ENCODE results near the gene FFAR3. TPM values are rescaled to one million over a fixed set of nuclear protein-coding genes. Genes with fewer than 3 reads are reported as not detected.

Gene FFAR3
- total and polyA plus RNA-seq, 2 donors = 0.33 to 0.41 TPM

DNA sequence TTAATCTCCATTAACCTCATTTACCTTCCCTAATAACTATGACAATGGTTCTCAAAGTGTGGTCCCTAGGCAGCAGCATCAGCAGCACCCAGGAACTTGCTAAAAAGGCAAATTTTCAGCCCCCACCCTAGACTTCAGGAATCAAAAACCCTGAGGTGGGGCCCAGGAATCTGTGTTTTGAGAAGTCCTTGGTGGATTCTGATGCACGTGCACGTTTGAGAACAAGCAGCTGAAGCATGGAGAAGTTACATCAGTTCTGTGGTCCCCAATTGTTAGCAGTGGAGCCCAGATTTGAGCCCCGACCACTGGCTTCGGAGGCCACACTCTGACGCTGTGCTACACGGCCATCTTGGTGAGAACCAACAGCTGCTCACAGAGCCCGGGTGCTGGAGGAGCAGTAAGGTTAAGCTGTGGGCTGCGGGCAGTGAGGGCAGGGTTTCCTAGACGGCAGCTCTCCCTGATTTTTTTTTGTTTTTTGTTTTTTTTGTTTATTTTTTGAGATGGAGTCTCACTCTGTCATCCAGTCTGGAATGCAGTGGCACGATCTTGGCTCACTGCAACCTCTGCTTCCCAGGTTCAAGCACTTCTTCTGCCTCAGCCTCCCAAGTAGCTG is 43.3 kb upstream of the FFAR3 start:
- Histone ChIP-seq H3K36me3 (ENCODE audit: control insufficient read depth in 2 of 2, insufficient read depth in 2 of 2, low read length in 1 of 2) (no peaks in the 10 kb centered on the region), H3K9me3 (ENCODE audit: control insufficient read depth in 2 of 2, insufficient read depth in 1 of 2, low read length in 1 of 2) (no peaks in the 10 kb centered on the region), H3K27me3 (ENCODE audit: control insufficient read depth in 2 of 2, insufficient read depth in 1 of 2, low read length in 1 of 2) (no peaks in the 10 kb centered on the region), H3K4me1 (ENCODE audit: control insufficient read depth in 2 of 2, insufficient read depth in 2 of 2, low read length in 2 of 2) (peaks cover 4 to 10% of the 10 kb centered on the region in 2 donors), H3K27ac (ENCODE audit: low read depth in 1 of 2, low read length in 1 of 2) (no peak overlapping the region), H3K4me3 (ENCODE audit: low read length in 2 of 2) (no peak overlapping the region)
- DNase-seq (ENCODE audit: low read depth in 6 of 9, low spot score in 9 of 9) = no peak
- WGBS = 96% methylated on average over 10 of the region's 10 CpGs

DNA sequence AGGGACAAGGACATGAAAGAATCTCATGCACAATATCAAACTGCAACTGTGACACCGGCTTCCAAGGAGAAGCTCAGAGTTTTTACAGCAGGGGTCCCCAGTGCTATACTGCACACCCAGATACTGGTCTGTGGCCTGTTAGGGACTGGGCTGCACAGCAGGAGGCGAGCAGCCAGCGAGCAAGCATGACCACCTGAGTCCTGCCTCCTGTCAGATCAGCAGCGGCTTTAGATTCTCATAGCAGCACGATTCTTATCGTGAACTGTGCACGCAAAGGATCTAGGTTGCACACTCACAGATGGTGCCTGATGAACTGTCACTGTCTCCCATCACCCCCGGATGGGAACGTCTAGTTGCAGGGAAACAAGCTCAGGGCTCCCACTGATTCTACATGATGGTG is 42.4 kb upstream of the FFAR3 start:
- Histone ChIP-seq H3K4me1 (ENCODE audit: control insufficient read depth in 2 of 2, insufficient read depth in 2 of 2, low read length in 2 of 2) (peaks cover 0 to 7% of the 10 kb centered on the region in 2 donors), H3K4me3 (ENCODE audit: low read length in 2 of 2) (no peak overlapping the region), H3K27me3 (ENCODE audit: control insufficient read depth in 2 of 2, insufficient read depth in 1 of 2, low read length in 1 of 2) (no peaks in the 10 kb centered on the region), H3K27ac (ENCODE audit: low read depth in 1 of 2, low read length in 1 of 2) (no peak overlapping the region), H3K36me3 (ENCODE audit: control insufficient read depth in 2 of 2, insufficient read depth in 2 of 2, low read length in 1 of 2) (no peaks in the 10 kb centered on the region), H3K9me3 (ENCODE audit: control insufficient read depth in 2 of 2, insufficient read depth in 1 of 2, low read length in 1 of 2) (no peaks in the 10 kb centered on the region)
- WGBS = 93% methylated on average over 9 of the region's 9 CpGs
- no peak for DNase-seq (ENCODE audit: low read depth in 6 of 9, low spot score in 9 of 9)

DNA sequence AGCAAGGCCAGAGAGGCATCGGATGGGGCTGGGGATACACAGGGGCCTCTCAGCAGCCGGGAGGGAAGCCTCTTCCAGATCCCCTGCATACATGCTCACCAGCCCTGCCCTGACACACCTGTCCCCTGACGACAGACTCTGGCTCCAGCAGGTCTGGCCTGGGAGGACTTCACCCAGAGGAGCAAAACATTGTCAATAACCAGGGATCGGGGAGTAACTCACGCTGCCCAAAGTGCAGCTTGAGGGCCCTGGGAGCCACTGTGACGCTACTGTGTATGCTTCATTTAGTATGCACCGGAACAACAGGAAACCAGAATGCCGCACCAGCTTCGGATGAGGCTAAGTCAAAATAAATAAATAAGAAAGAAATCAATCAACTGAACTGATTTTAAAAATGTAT is 41.7 kb upstream of the FFAR3 start:
- WGBS = 93% methylated on average over 9 of the region's 9 CpGs
- no peak overlapping the region for H3K27ac ChIP-seq (ENCODE audit: low read depth in 1 of 2, low read length in 1 of 2)

DNA sequence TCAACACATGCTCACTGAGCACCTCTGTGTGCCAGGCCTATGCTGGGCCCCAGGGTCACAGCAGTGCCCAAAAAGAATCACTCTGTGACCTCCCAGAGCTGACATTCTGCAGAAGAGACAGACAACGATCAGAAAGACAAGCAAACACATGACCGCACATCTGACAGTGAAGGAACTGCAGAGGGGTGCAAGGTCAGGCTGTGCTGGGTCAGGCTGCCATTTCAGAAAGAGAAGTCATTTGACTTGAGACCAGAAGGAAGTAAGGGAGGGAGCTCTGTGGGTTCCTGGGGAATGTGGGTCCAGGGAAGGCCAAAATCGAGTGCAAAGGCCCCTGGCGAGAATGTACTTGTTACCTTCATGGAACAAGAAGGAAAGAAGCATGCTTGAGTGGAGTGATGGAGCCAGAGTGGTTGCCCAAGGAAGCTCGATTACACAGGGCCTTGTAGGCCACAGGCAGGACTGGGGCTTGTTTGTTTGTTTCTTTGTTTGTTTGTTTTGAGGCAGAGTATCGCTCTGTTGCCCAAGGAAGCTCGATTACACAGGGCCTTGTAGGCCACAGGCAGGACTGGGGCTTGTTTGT is 40.7 kb upstream of the FFAR3 start:
- H3K4me1 ChIP-seq (ENCODE audit: control insufficient read depth in 2 of 2, insufficient read depth in 2 of 2, low read length in 2 of 2) = peaks cover 0 to 3% of the 10 kb centered on the region in 2 donors
- no peak overlapping the region for H3K27ac ChIP-seq (ENCODE audit: low read depth in 1 of 2, low read length in 1 of 2)
- H3K36me3 ChIP-seq (ENCODE audit: control insufficient read depth in 2 of 2, insufficient read depth in 2 of 2, low read length in 1 of 2) = no peaks in the 10 kb centered on the region
- no peak for DNase-seq (ENCODE audit: low read depth in 6 of 9, low spot score in 9 of 9)
- no peaks in the 10 kb centered on the region for H3K27me3 ChIP-seq (ENCODE audit: control insufficient read depth in 2 of 2, insufficient read depth in 1 of 2, low read length in 1 of 2)
- 77% methylated on average over 7 of the region's 7 CpGs for WGBS
- H3K9me3 ChIP-seq (ENCODE audit: control insufficient read depth in 2 of 2, insufficient read depth in 1 of 2, low read length in 1 of 2) = no peaks in the 10 kb centered on the region
- H3K4me3 ChIP-seq (ENCODE audit: low read length in 2 of 2) = no peak overlapping the region

More for the DNA sequence above, 41.7 kb upstream of the FFAR3 start:
- no peak for DNase-seq (ENCODE audit: low read depth in 6 of 9, low spot score in 9 of 9)
- no peaks in the 10 kb centered on the region for H3K36me3 ChIP-seq (ENCODE audit: control insufficient read depth in 2 of 2, insufficient read depth in 2 of 2, low read length in 1 of 2)
- H3K27me3 ChIP-seq (ENCODE audit: control insufficient read depth in 2 of 2, insufficient read depth in 1 of 2, low read length in 1 of 2) = no peaks in the 10 kb centered on the region
- peaks cover 0 to 5% of the 10 kb centered on the region in 2 donors for H3K4me1 ChIP-seq (ENCODE audit: control insufficient read depth in 2 of 2, insufficient read depth in 2 of 2, low read length in 2 of 2)
- H3K4me3 ChIP-seq (ENCODE audit: low read length in 2 of 2) = no peak overlapping the region
- no peaks in the 10 kb centered on the region for H3K9me3 ChIP-seq (ENCODE audit: control insufficient read depth in 2 of 2, insufficient read depth in 1 of 2, low read length in 1 of 2)

DNA sequence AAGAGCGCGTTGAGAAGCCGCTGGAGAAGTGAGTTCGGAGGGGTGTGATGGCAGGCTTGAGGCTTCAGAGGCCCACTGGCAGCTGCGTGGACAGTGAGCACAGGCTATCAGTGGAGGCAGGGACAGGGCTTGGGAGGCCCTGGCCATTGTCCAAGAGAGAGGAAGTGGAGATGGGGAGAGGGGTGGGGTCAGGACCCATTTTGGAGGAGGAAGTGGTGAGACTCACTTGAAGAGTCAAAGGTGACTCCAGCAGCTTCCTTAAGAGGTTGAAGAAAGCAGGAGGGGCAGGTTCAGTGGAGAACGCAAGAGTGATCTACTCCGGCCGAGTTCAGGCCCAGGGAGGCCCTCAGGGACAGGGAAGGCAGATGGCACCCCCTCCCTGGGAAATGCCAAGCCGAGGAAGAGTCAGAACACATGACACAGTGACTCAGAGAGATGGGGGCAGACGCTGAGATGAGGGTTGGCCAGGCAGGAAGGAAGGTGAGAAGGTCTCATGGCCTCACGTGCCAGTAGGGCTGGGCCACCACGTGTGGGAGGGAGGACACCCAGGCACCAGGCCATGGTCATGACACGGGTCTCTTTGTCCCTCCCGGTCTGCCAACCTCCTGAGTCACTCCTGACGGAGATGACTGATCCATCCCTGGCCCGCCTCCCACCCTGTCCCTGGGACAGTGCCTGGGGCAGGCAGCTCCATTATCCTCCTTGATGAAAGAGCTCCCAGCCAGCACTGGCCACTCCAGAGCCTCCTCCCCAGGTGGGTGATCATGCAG is 39.4 kb upstream of the FFAR3 start:
- Histone ChIP-seq H3K27ac (ENCODE audit: low read depth in 1 of 2, low read length in 1 of 2) (no peak overlapping the region), H3K36me3 (ENCODE audit: control insufficient read depth in 2 of 2, insufficient read depth in 2 of 2, low read length in 1 of 2) (no peaks in the 10 kb centered on the region), H3K4me1 (ENCODE audit: control insufficient read depth in 2 of 2, insufficient read depth in 2 of 2, low read length in 2 of 2) (peaks cover 0 to 3% of the 10 kb centered on the region in 2 donors)

DNA sequence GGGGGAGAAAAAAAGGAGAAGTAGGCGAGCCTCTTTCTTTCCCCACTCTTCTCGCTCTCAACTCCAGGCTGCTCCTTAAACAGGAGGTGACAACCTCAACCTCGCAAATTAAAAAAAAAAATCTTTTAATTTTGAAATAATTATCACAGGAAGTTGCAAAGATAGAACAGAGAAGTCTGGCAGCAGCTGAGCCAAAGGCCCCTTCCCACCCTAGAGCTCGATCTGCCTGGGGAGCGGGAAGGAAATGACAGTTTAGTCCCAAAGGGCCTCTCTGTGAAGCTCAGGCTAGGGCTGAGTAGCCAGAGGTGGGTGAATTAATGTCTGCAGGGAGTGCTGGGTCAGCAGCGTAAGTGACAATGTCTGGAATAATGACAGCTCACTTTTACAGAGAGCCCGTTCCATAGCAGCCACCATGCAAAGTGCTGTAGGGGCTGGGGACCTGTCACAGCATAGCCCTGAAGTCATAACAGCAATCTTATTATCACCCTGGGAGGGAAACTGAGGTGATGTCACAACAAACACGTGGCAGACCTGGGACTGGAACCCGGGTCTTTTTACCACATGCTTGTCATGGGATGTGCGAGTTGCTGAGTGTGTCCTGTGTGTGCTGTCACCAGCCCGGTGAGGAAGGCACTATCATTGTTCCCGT is 38.1 kb upstream of the FFAR3 start:
- H3K4me1 ChIP-seq (ENCODE audit: control insufficient read depth in 2 of 2, insufficient read depth in 2 of 2, low read length in 2 of 2) = peaks cover 0 to 3% of the 10 kb centered on the region in 2 donors
- no peaks in the 10 kb centered on the region for H3K9me3 ChIP-seq (ENCODE audit: control insufficient read depth in 2 of 2, insufficient read depth in 1 of 2, low read length in 1 of 2)
- 46% methylated on average over 12 of the region's 12 CpGs for WGBS
- DNase-seq (ENCODE audit: low read depth in 6 of 9, low spot score in 9 of 9) = no peak
- H3K4me3 ChIP-seq (ENCODE audit: low read length in 2 of 2) = no peak overlapping the region
- no peaks in the 10 kb centered on the region for H3K36me3 ChIP-seq (ENCODE audit: control insufficient read depth in 2 of 2, insufficient read depth in 2 of 2, low read length in 1 of 2)
- no peaks in the 10 kb centered on the region for H3K27me3 ChIP-seq (ENCODE audit: control insufficient read depth in 2 of 2, insufficient read depth in 1 of 2, low read length in 1 of 2)
- H3K27ac ChIP-seq (ENCODE audit: low read depth in 1 of 2, low read length in 1 of 2) = no peak overlapping the region

More for the DNA sequence above, 39.4 kb upstream of the FFAR3 start:
- Histone ChIP-seq H3K9me3 (ENCODE audit: control insufficient read depth in 2 of 2, insufficient read depth in 1 of 2, low read length in 1 of 2) (no peaks in the 10 kb centered on the region), H3K4me3 (ENCODE audit: low read length in 2 of 2) (no peak overlapping the region), H3K27me3 (ENCODE audit: control insufficient read depth in 2 of 2, insufficient read depth in 1 of 2, low read length in 1 of 2) (no peaks in the 10 kb centered on the region)
- DNase-seq (ENCODE audit: low read depth in 6 of 9, low spot score in 9 of 9) = no peak
- 78% methylated on average over 16 of the region's 16 CpGs for WGBS

DNA sequence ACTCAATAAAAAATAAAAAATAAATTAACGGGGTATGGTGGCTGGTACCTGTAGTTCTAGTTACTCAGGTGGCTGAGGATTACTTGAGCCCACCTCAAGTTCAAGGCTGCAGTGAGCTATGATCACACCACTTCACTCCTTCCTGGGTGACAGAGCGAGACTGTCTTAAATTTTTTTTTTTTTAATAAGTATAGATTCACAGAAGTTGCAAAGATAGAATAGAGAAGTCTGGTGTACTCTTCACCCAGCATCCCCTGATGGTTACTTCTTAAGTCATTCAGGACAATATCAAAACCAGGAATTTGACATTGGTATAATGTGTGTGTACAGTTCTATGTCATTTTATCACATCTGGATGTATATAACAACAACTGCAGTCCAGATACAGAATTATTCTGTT is 37.0 kb upstream of the FFAR3 start:
- WGBS = 96% methylated on average over 2 of the region's 2 CpGs
- Histone ChIP-seq H3K4me3 (ENCODE audit: low read length in 2 of 2) (no peak overlapping the region), H3K4me1 (ENCODE audit: control insufficient read depth in 2 of 2, insufficient read depth in 2 of 2, low read length in 2 of 2) (peaks cover 0 to 3% of the 10 kb centered on the region in 2 donors), H3K36me3 (ENCODE audit: control insufficient read depth in 2 of 2, insufficient read depth in 2 of 2, low read length in 1 of 2) (no peaks in the 10 kb centered on the region), H3K9me3 (ENCODE audit: control insufficient read depth in 2 of 2, insufficient read depth in 1 of 2, low read length in 1 of 2) (no peaks in the 10 kb centered on the region), H3K27me3 (ENCODE audit: control insufficient read depth in 2 of 2, insufficient read depth in 1 of 2, low read length in 1 of 2) (no peaks in the 10 kb centered on the region), H3K27ac (ENCODE audit: low read depth in 1 of 2, low read length in 1 of 2) (no peak overlapping the region)
- DNase-seq (ENCODE audit: low read depth in 6 of 9, low spot score in 9 of 9) = no peak

DNA sequence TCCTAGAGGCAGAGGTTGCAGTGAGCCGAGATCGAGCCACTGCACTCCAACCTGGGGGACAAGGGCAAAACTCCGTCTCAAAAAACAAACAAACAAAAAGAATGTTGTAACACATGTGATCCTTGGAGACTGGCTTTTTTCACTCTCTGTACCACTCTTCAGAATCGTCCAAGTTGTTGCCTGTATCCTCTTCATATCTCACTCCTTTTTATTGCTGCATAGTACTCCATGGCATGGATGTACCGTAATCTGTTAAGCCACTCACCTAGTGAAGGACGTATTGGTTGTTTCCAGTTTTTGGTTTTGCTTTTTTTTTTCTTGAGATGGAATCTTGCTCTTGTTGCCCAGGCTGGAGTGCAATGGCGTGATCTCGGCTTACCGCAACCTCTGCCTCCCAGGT is 36.2 kb upstream of the FFAR3 start:
- 99% methylated on average over 9 of the region's 9 CpGs for WGBS
- Histone ChIP-seq H3K9me3 (ENCODE audit: control insufficient read depth in 2 of 2, insufficient read depth in 1 of 2, low read length in 1 of 2) (no peaks in the 10 kb centered on the region), H3K36me3 (ENCODE audit: control insufficient read depth in 2 of 2, insufficient read depth in 2 of 2, low read length in 1 of 2) (no peaks in the 10 kb centered on the region), H3K4me1 (ENCODE audit: control insufficient read depth in 2 of 2, insufficient read depth in 2 of 2, low read length in 2 of 2) (peaks cover 0 to 3% of the 10 kb centered on the region in 2 donors), H3K4me3 (ENCODE audit: low read length in 2 of 2) (no peak overlapping the region), H3K27ac (ENCODE audit: low read depth in 1 of 2, low read length in 1 of 2) (no peak overlapping the region), H3K27me3 (ENCODE audit: control insufficient read depth in 2 of 2, insufficient read depth in 1 of 2, low read length in 1 of 2) (no peaks in the 10 kb centered on the region)
- no peak for DNase-seq (ENCODE audit: low read depth in 6 of 9, low spot score in 9 of 9)

DNA sequence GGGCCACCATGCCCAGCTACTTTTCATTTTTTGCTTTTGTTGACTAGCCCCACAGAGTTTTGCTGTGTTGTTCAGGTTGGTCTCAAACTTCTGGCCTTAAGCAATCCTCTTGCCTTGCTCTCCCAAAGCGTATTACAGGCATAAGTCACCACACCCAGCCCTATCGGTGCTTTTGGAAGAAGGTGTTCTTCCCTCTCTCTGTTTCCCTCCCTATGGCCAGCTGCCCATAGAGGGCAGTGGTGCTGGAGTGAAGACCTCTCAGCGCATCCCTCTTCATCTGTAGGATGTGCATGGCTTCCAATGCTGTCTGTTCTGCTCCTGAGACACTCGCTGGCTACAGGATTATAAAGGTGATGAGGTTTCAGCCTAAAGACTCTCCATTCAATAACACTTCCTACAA is 30.6 kb upstream of the FFAR3 start:
- no peak for DNase-seq (ENCODE audit: low read depth in 6 of 9, low spot score in 9 of 9)
- H3K4me1 ChIP-seq (ENCODE audit: control insufficient read depth in 2 of 2, insufficient read depth in 2 of 2, low read length in 2 of 2) = no peaks in the 10 kb centered on the region
- no peaks in the 10 kb centered on the region for H3K36me3 ChIP-seq (ENCODE audit: control insufficient read depth in 2 of 2, insufficient read depth in 2 of 2, low read length in 1 of 2)
- 94% methylated on average over 4 of the region's 4 CpGs for WGBS
- H3K27ac ChIP-seq (ENCODE audit: low read depth in 1 of 2, low read length in 1 of 2) = no peak overlapping the region
- peaks cover 0 to 3% of the 10 kb centered on the region in 2 donors for H3K27me3 ChIP-seq (ENCODE audit: control insufficient read depth in 2 of 2, insufficient read depth in 1 of 2, low read length in 1 of 2)
- no peak overlapping the region for H3K4me3 ChIP-seq (ENCODE audit: low read length in 2 of 2)
- H3K9me3 ChIP-seq (ENCODE audit: control insufficient read depth in 2 of 2, insufficient read depth in 1 of 2, low read length in 1 of 2) = no peaks in the 10 kb centered on the region
